Psoas muscle (tissue), 8 donors: ENCODE measurements around the gene ZNF143. TPM values are rescaled to one million over a fixed set of nuclear protein-coding genes. Genes with fewer than 3 reads are reported as not detected.
"Not testable (repeated sequence)": the region's sequence is repeated elsewhere in the genome, so short reads cannot be mapped to it uniquely, and the experiment has no call there.

Experiments
- ATAC-seq, 4 donors: fragments of 200-7000 bp; cut with Tn5 transposase; one replicate each; pipeline ENCODE4 v1.9.1; 2020; ENCODE audit warnings: moderate library complexity in 3 of 4, mild to moderate bottlenecking in 2 of 4
- DNase-seq, 2 donors: peaks; one replicate each; pipeline ENCODE4 v3.0.0-alpha.2; 2020
- H3K27ac ChIP-seq: fragments of 200-600 bp; one replicate; pipeline ENCODE4 v1.8.0; 2022
- H3K27me3 ChIP-seq, 3 donors: fragments of 200-600 bp in 1 of 3; one replicate each; pipeline versions ENCODE4 v1.6.1 to v1.8.0; 2013 to 2022; ENCODE audit warnings: low read length in 2 of 3, mild to moderate bottlenecking in 2 of 3, moderate library complexity in 1 of 3; ENCODE audit not compliant: insufficient read depth in 3 of 3
- H3K36me3 ChIP-seq, 2 donors: fragments of 200-600 bp in 1 of 2; one replicate each; pipeline versions ENCODE4 v1.6.1 to v1.8.0; 2013 to 2022; ENCODE audit warnings: low read depth in 1 of 2, mild to moderate bottlenecking in 1 of 2, moderate library complexity in 1 of 2; ENCODE audit not compliant: insufficient read depth in 1 of 2
- H3K4me1 ChIP-seq: fragments of 200-600 bp; one replicate; pipeline ENCODE4 v1.8.0; 2022
- H3K4me3 ChIP-seq: fragments of 200-600 bp; one replicate; pipeline ENCODE4 v1.8.0; 2022; ENCODE audit warnings: mild to moderate bottlenecking
- H3K9me3 ChIP-seq: fragments of 200-600 bp; one replicate; pipeline ENCODE4 v1.8.0; 2022
- WGBS, 3 donors: extraction: QIAGEN DNeasy Blood & Tissue Kit; methylation state at CpG; one replicate each; pipeline versions ENCODE4 v1.1.6 to v1.1.7; 2013; 5-methylcytosine and 5-hydroxymethylcytosine counted together
- intact Hi-C, 2 donors: fragments of 100-400 bp; cut with DNase I; formaldehyde crosslinking; loops; one replicate each; pipeline versions ENCODE4 v1.11.0 to v1.14.2; 2022
- polyA plus RNA-seq, 3 donors: library from polyadenylated mRNA; stranded (reverse); fragments of 200-250 nt; gene quantifications; one replicate each; pipeline ENCODE4 v1.2.3, GENCODE V29; 2013
- total RNA-seq, 4 donors: library from RNA; stranded (reverse); fragmentation: NEBNext Ultra II Directional in 2 of 4; extraction: Animal tissue kit (Norgen Biotek cat#: 25700) in 2 of 4; gene quantifications; one replicate each; pipeline versions ENCODE4 v1.2.1 to v1.2.4, GENCODE V29; 2021 to 2023
- TF ChIP-seq, protein P1 (sequence below): fragments of 200-600 bp; IDR thresholded peaks from one replicate; pipeline ENCODE4 v1.8.0; 2022; ENCODE audit warnings: antibody characterized with exemption
- donor health status: healthy with polysubstance abuse.
- donor health status: DM: no; HTN: no; CAD: no; lungs with moderate emphysema.
- donor health status: Bipolar disorder and iron deficiency.
- donor health status: healthy.
- donor health status: DM: yes; HTN: yes; CAD: no.
- donor health status: DM: no; HTN: no; CAD: no.
- donor health status: DM: no; HTN: no; CAD: no.
- donor health status: DM: yes; HTN: yes; CAD: no.

ZNF143 gene
- total and polyA plus RNA-seq, 7 donors: 21.1 to 27.9 (median 24.4) TPM

DNA sequence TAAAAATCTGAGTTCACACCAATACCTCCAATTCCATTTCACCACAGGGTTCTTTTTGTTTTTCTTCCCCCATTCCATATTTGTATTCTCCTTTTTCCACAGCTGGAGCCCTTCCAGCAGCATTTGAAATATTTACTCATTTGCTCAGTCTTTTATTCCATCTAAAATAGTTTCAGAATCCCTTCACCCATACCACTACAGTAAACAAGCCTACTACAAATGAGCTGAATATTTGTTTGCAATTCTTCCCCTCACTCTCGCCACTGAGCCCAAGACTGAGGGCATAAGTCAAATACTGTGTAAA, 46.4 kb downstream of the ZNF143 start:
- TF ChIP-seq, protein P1, sequence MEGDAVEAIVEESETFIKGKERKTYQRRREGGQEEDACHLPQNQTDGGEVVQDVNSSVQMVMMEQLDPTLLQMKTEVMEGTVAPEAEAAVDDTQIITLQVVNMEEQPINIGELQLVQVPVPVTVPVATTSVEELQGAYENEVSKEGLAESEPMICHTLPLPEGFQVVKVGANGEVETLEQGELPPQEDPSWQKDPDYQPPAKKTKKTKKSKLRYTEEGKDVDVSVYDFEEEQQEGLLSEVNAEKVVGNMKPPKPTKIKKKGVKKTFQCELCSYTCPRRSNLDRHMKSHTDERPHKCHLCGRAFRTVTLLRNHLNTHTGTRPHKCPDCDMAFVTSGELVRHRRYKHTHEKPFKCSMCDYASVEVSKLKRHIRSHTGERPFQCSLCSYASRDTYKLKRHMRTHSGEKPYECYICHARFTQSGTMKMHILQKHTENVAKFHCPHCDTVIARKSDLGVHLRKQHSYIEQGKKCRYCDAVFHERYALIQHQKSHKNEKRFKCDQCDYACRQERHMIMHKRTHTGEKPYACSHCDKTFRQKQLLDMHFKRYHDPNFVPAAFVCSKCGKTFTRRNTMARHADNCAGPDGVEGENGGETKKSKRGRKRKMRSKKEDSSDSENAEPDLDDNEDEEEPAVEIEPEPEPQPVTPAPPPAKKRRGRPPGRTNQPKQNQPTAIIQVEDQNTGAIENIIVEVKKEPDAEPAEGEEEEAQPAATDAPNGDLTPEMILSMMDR: no peak
- H3K4me1 ChIP-seq: no peaks in the 10 kb centered on the region
- no peaks in the 10 kb centered on the region for H3K27me3 ChIP-seq
- intact Hi-C loops: loop anchor here (2.0 to 10.0 kb wide), 3 partner anchors 352 to 492 kb away; no protein-coding TSS in a partner anchor
- no peak overlapping the region for H3K4me3 ChIP-seq
- WGBS, 3 donors: 94 to 100% (median 94%) methylated on average over 1 of the region's 1 CpG
- ATAC-seq (no peak), DNase-seq (no peak)
- H3K9me3 ChIP-seq: no peaks in the 10 kb centered on the region
- H3K27ac ChIP-seq: no peak overlapping the region
- H3K36me3 ChIP-seq: peaks cover 3 to 51% of the 10 kb centered on the region in 2 donors

DNA sequence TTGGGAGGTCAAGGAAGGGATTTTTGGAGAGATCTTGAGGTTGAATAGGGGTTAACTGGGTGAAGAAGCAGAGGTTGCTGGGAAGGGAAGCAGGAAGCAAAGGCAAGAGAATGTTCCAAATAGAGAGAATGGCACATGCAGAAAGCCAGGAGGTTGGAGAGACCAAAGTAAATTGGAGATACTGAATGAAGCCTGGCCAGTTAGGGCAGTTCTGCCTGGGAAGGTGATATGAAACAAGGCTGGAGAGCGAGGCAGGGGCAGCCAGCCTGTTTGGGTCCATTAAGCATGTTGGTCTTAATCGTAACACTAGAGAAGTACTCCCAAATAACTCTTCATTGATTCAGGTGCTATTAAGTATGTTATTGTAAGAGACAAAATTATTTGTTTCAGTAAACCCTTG, 48.2 kb downstream of the ZNF143 start:
- intact Hi-C loops: loop anchor here (10.0 kb wide), 2 partner anchors 354 to 494 kb away; no protein-coding TSS in a partner anchor
- Histone ChIP-seq H3K4me1 (no peaks in the 10 kb centered on the region), H3K27ac (no peak overlapping the region), H3K27me3 (no peaks in the 10 kb centered on the region), H3K9me3 (no peaks in the 10 kb centered on the region), H3K36me3 (peaks cover 3 to 51% of the 10 kb centered on the region in 2 donors), H3K4me3 (no peak overlapping the region)
- ATAC-seq (no peak), DNase-seq (no peak)
- TF ChIP-seq, protein P1: no peak
- 87 to 93% (median 89%) methylated on average over 2 of the region's 2 CpGs for WGBS, 3 donors

DNA sequence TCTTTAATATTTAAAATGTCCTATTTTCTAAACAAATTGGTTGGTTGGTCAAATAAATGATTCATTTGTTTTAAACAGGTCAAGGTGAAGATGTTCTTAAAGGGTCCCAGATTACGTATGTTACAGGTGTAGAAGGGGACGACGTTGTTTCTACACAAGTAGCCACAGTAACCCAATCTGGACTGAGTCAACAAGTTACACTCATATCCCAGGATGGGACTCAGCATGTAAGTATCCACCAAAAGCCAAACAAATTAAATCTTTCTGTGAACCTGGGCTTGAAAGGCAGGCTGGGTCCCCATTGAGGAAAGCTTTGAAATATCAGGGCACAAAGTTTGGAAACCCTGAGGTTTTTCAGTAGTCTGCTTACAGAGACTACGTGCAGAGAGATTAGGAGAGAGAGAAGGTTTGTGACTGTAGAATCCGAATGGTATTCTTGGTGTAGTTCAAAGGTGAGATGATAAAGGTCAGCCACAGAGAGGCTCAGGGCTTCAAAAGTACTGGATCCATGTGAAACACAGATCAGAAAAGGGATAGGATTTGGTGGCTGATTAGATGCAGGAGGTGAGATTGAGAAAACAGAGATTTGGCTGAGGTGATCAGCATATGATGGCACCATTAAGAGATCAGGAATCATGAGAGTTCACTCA, 51.7 kb downstream of the ZNF143 start:
- TF ChIP-seq, protein P1: no peak
- ATAC-seq: no peak
- Histone ChIP-seq H3K36me3 (peaks cover 6 to 74% of the 10 kb centered on the region in 2 donors), H3K9me3 (no peaks in the 10 kb centered on the region), H3K27ac (no peak overlapping the region), H3K4me3 (no peak overlapping the region), H3K4me1 (no peaks in the 10 kb centered on the region), H3K27me3 (no peaks in the 10 kb centered on the region)
- 93 to 95% (median 93%) methylated on average over 5 of the region's 5 CpGs for WGBS, 3 donors
- intact Hi-C loops: no loop called here
- DNase-seq: no peak

DNA sequence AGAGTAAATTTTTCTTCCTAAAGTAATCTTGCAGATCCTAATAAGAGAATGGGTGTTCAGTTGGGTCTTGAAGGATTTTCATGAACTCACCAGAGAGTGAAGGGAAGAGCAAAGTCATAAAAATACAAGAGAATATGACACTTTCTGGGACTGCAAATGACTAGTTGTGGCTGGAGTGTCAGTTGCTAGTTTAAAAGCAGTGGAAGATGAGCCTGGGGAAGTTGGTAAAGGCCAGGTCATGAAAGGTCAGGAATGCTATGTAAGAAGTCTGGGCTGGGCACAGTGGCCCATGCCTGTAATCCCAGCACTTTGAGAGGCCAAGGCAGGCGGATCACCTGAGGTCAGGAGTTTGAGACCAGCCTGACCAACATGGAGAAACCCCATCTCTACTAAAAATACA, 53.8 kb downstream of the ZNF143 start:
- peak in 1 of 4 donors; percentile 44 for ATAC-seq
- peaks cover 9 to 70% of the 10 kb centered on the region in 2 donors for H3K36me3 ChIP-seq

DNA sequence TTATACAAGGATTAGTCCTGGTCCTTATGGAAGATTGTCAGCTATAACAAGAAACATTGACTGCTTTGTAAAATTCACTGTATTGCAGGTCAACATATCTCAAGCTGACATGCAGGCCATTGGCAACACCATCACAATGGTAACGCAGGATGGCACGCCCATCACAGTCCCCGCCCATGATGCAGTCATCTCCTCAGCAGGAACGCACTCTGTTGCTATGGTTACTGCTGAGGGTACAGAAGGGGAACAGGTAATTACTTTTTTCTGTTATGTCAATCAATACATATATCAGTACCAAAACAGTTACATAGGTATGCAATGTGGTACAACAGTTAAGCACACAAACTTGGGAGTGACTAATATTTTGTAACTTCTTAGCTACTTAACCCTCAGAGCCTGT, 55.3 kb downstream of the ZNF143 start:
- Histone ChIP-seq H3K4me3 (no peak overlapping the region), H3K4me1 (no peaks in the 10 kb centered on the region), H3K27me3 (no peaks in the 10 kb centered on the region), H3K9me3 (no peaks in the 10 kb centered on the region), H3K36me3 (peaks cover 9 to 73% of the 10 kb centered on the region in 2 donors), H3K27ac (no peak overlapping the region)
- TF ChIP-seq, protein P1: no peak
- WGBS, 3 donors: 91 to 94% (median 92%) methylated on average over 4 of the region's 4 CpGs
- intact Hi-C loops: no loop called here
- ATAC-seq: no peak
- DNase-seq: no peak

More for the DNA sequence above, 53.8 kb downstream of the ZNF143 start:
- H3K27ac ChIP-seq, H3K4me3 ChIP-seq, H3K4me1 ChIP-seq, H3K27me3 ChIP-seq, DNase-seq, intact Hi-C loops, H3K9me3 ChIP-seq: not testable (repeated sequence)
- WGBS, 3 donors: 31 to 89% (median 44%) methylated on average over 1 of the region's 1 CpG
